Activated CD4-positive, alpha-beta memory T cell treated with anti-CD3 and anti-CD28 coated beads for 36 hours (primary cell): Measurements from ENCODE around the gene SPOCK2. TPM values are rescaled to one million over a fixed set of nuclear protein-coding genes. Genes with fewer than 3 reads are reported as not detected.
"Not testable (repeated sequence)": the region's sequence is repeated elsewhere in the genome, so short reads cannot be mapped to it uniquely, and the experiment has no call there.

Experiments used
- CTCF ChIA-PET: fragments of 350-600 bp; sonication (Branson Sonifier 250); formaldehyde crosslinking; loops from one replicate; lab custom pipeline; 2021; ENCODE audit warnings: antibody characterized with exemption, inconsistent platforms; lab: Charles Lee
- POLR2A ChIA-PET: fragments of 350-600 bp; sonication (Branson Sonifier 250); formaldehyde crosslinking; loops from one replicate; lab custom pipeline; 2021; ENCODE audit warnings: antibody characterized with exemption; lab: Charles Lee
- DNase-seq: peaks from one replicate; pipeline ENCODE4 v3.0.0-alpha.2; 2020
- H3K27ac Mint-ChIP-seq: one replicate; pipeline ENCODE4 v1.8.0; 2021; ENCODE audit warnings: mixed read lengths
- H3K27me3 Mint-ChIP-seq: one replicate; pipeline ENCODE4 v1.8.0; 2021; ENCODE audit warnings: mixed read lengths
- H3K36me3 Mint-ChIP-seq: one replicate; pipeline ENCODE4 v1.8.0; 2021; ENCODE audit warnings: mixed read lengths
- H3K4me1 Mint-ChIP-seq: one replicate; pipeline ENCODE4 v1.8.0; 2021; ENCODE audit warnings: low read depth, mixed read lengths
- H3K4me3 Mint-ChIP-seq: one replicate; pipeline ENCODE4 v1.8.0; 2021; ENCODE audit warnings: mild to moderate bottlenecking, mixed read lengths
- H3K9me3 Mint-ChIP-seq: one replicate; pipeline ENCODE4 v1.8.0; 2021; ENCODE audit warnings: mixed read lengths
- intact Hi-C: fragments of 100-400 bp; cut with micrococcal nuclease; formaldehyde crosslinking; loops from one replicate; pipeline ENCODE4 v1.15.1; 2023
- total RNA-seq, 2 experiments: library from RNA; stranded (reverse); gene quantifications; one replicate each; pipeline ENCODE4 v1.2.3, GENCODE V29; 2021

Gene SPOCK2, protein sequence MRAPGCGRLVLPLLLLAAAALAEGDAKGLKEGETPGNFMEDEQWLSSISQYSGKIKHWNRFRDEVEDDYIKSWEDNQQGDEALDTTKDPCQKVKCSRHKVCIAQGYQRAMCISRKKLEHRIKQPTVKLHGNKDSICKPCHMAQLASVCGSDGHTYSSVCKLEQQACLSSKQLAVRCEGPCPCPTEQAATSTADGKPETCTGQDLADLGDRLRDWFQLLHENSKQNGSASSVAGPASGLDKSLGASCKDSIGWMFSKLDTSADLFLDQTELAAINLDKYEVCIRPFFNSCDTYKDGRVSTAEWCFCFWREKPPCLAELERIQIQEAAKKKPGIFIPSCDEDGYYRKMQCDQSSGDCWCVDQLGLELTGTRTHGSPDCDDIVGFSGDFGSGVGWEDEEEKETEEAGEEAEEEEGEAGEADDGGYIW
- total RNA-seq: 100 to 1,000 TPM; 216 to 218 TPM

DNA sequence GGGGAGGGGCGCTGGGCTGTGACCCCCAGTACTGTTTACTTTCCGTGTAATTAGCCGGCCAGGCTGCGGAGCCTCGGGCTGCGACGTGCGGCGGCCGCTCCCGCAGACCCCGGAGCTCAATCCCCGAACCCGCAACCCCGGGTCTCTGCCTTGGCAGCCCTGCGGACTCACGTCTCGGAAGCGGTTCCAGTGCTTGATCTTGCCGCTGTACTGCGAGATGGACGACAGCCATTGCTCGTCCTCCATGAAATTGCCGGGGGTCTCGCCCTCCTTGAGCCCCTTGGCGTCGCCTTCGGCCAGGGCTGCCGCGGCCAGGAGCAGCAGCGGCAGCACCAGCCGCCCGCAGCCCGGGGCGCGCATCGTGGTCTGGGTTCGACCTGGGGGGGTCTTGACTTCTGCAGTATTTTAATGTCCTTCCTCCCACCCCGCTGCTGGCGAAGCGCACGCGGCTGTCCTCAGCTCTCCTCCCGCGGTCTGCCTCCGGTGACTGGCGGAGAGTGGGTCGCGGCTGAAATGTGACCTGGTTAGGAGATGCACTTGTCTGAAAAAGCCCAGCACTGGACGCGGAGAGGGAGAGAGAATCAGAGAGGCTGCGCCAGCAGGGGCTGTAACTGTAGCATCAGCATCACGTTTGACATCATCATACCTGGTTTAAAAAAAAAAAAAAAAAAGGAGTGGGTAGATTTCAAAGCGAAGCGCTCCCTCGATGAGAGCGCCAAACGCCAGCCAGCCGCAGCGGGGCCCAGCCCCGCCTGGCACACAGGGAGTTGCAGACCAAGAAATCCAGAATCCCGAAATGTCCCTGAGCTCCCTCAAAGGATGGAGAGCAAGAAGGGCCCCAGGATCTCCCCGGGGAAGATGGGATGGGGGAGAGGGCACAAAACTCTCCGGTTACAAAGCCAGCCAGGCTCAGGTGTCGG is at the start of gene SPOCK2:
TSS of gene SPOCK2 (minus strand) at position 583 of the 920 bp plus-strand sequence. CDS start at position 360, 223 bp downstream.
- H3K36me3 Mint-ChIP-seq: peaks cover 39% of the 10 kb centered on the region
- intact Hi-C loops: loop anchor here (1.0 to 5.0 kb wide), 8 partner anchors 8 to 361 kb away; partner anchors contain the start of genes ANAPC16, ASCC1 and PSAP
- POLR2A ChIA-PET: interaction anchor here (0.6 to 3.0 kb wide), 18 partner anchors 8 to 320 kb away, joined by 3 to 16 read pairs (median 4); partner anchors contain the start of genes ANAPC16, ASCC1 and DDIT4

DNA sequence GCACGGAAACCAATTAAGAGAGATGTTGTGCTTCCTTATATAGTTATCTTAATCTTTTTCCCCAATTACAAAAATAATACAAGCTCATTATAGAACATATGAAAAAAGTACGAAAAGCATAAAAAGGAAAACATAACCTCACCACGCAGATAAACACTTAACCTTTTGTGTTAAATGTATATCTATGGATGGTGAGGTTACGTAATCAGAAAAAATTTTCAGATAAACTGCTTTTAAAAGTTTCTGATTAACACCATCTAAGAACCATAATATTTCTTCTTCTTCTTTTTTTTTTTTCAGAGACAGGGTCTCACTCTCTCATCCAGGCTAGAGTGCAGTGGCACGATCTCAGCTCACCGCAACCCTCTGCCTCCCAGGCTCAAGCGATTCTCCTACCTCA is 49.2 kb upstream of the SPOCK2 start:
- CTCF ChIA-PET: interaction anchor here (1.2 kb wide), 1 partner anchor 199 kb away, joined by 3 read pairs; no protein-coding TSS in a partner anchor
- Mint-ChIP-seq H3K4me3 (no peak overlapping the region), H3K27me3 (no peaks in the 10 kb centered on the region), H3K27ac (no peak overlapping the region), H3K36me3 (peaks cover 14% of the 10 kb centered on the region), H3K4me1 (peaks cover 29% of the 10 kb centered on the region), H3K9me3 (no peaks in the 10 kb centered on the region)
- no peak for DNase-seq
- POLR2A ChIA-PET: interaction anchor here (0.6 kb wide), 1 partner anchor 202 kb away, joined by 3 read pairs; no protein-coding TSS in a partner anchor
- intact Hi-C loops: no loop called here

More for the DNA sequence above, at the start of gene SPOCK2:
- Mint-ChIP-seq H3K27me3 (no peaks in the 10 kb centered on the region), H3K4me3 (peak within 1 kb of the TSS; percentile 100), H3K4me1 (peaks cover 50% of the 10 kb centered on the region), H3K9me3 (no peaks in the 10 kb centered on the region), H3K27ac (peak within 1 kb of the TSS; percentile 99)
- CTCF ChIA-PET: interaction anchor here (1.2 to 2.8 kb wide), 7 partner anchors 20 to 249 kb away, joined by 3 to 14 read pairs (median 6); partner anchors contain the start of gene ASCC1
- peak; percentile 83 for DNase-seq

DNA sequence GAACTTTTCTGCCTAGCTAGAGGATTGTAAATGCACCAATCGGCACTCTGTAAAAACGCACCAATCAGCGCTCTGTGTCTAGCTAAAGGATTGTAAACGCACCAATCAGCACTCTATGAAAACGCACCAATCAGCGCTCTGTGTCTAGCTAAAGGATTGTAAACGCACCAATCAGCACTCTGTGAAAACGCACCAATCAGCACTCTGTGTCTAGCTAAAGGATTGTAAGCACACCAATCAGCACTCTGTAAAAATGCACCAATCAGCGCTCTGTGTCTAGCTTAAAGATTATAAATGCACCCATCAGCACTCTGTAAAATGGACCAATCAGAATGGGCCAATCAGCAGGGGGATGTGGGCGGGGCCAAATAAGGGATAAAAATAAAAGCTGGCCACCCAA is 47.9 kb upstream of the SPOCK2 start:
- H3K9me3 Mint-ChIP-seq, POLR2A ChIA-PET, H3K27me3 Mint-ChIP-seq, intact Hi-C loops, H3K4me3 Mint-ChIP-seq, DNase-seq, H3K27ac Mint-ChIP-seq: not testable (repeated sequence)
- H3K36me3 Mint-ChIP-seq: peaks cover 16% of the 10 kb centered on the region
- peaks cover 29% of the 10 kb centered on the region for H3K4me1 Mint-ChIP-seq
- CTCF ChIA-PET: interaction anchor here (1.1 to 1.6 kb wide), 2 partner anchors 10 to 201 kb away, joined by 3 to 6 read pairs; no protein-coding TSS in a partner anchor

DNA sequence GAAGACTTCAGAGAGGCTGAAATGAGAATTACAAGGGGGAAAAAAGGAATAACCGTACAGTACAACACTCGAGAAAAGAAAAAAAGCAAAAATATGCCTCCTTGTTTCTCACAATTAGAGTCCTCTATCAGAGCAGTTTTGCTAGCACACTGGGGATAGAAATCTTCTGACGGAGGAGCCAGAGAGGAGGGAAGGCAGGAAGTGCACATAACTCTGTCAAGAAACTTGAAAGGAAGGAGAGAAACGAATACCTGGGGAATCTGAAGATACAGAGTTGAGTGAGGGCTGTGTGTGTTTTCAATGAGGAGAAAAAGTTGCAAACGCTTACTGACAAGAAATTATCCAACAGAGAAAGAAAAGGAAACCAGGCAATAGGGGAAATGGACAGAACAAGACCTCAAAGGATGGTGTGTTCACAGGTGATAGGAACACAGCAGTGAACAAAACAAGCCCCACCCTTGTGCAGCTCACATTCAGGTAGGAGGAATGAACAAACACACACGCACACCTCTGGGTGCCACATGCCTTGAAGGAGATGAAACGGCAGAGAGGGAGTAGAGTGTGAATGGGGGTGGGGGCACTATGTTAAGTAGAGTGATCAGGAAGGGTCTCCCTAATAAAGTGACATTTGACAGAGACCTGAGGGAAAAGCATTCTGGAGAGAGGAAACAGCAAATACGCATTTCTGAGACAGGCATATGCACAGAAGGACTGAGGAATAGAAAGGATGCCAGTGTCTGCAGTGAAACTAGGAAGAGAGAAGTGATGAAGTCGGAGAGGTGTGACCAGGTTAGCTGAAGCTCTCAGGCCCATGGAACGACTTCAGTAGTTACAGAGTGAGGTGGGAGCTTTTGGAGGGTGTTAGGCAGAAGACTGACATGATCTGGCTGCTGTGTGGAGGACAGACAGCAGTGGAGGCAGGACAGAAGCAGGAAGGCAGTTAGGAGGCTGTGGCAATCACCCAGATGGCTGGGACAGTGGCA is 46.7 kb upstream of the SPOCK2 start:
- H3K4me3 Mint-ChIP-seq: no peak overlapping the region
- ChIA-PET CTCF (interaction anchor here (1.1 to 5.2 kb wide), 4 partner anchors 9 to 202 kb away, joined by 3 to 22 read pairs (median 5); no protein-coding TSS in a partner anchor), POLR2A (no interaction called here)

DNA sequence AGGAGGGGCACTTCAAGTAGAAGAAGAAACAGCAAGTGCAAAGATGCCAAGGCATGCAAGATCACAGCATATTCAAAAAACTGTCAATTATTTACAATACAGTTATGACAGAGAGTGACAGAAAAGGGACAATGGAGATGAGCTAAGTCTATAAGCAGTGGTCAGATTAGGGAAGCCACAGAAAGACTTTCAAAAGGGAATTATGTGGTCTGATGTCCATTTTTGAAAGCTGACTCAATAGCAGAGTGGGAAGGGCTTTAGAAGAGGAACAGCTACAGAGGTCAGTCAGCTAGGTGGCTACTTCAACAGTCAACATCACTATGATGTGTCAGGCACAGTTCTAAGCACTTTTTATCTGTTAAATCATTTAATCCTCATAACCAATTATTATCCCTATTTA is 45.2 kb upstream of the SPOCK2 start:
- Mint-ChIP-seq H3K36me3 (peaks cover 16% of the 10 kb centered on the region), H3K9me3 (no peaks in the 10 kb centered on the region), H3K4me3 (no peak overlapping the region), H3K27me3 (no peaks in the 10 kb centered on the region), H3K4me1 (peaks cover 26% of the 10 kb centered on the region), H3K27ac (no peak overlapping the region)
- intact Hi-C loops: loop anchor here (2.0 kb wide), 1 partner anchor 207 kb away; no protein-coding TSS in a partner anchor
- DNase-seq: no peak
- CTCF ChIA-PET: interaction anchor here (1.1 to 5.2 kb wide), 4 partner anchors 18 to 204 kb away, joined by 3 to 22 read pairs (median 8); no protein-coding TSS in a partner anchor
- POLR2A ChIA-PET: no interaction called here

More for the DNA sequence above, 46.7 kb upstream of the SPOCK2 start:
- H3K36me3 Mint-ChIP-seq: peaks cover 16% of the 10 kb centered on the region
- intact Hi-C loops: no loop called here
- H3K4me1 Mint-ChIP-seq: peaks cover 25% of the 10 kb centered on the region
- no peaks in the 10 kb centered on the region for H3K9me3 Mint-ChIP-seq
- H3K27me3 Mint-ChIP-seq: no peaks in the 10 kb centered on the region
- peak overlapping the region; percentile 53 for H3K27ac Mint-ChIP-seq
- DNase-seq: no peak

DNA sequence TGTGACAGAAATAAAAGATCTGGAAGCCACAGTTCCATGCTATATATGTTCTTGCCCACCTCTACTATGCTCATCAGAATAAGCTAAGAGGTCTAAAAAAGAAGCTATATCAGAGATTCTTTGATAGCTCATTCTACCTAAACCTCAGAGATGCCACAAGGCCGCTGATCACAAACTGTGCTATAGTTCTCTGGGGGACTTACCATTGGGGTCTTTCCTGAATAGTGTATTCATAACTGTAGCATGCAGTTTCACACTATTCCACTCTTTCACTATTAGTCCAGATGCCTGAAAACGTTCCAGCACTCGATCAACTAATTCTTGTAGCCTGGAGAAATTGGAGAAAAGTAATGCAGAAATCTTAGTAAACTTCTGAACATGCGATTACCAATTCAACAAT is 44.5 kb upstream of the SPOCK2 start:
- intact Hi-C loops: loop anchor here (2.0 kb wide), 1 partner anchor 208 kb away; no protein-coding TSS in a partner anchor
- Mint-ChIP-seq H3K27ac (no peak overlapping the region), H3K27me3 (no peaks in the 10 kb centered on the region), H3K4me3 (no peak overlapping the region), H3K36me3 (peaks cover 16% of the 10 kb centered on the region), H3K4me1 (peaks cover 26% of the 10 kb centered on the region), H3K9me3 (no peaks in the 10 kb centered on the region)
- POLR2A ChIA-PET: no interaction called here
- DNase-seq: no peak
- CTCF ChIA-PET: interaction anchor here (0.9 to 5.2 kb wide), 7 partner anchors 15 to 205 kb away, joined by 3 to 22 read pairs (median 4); no protein-coding TSS in a partner anchor

DNA sequence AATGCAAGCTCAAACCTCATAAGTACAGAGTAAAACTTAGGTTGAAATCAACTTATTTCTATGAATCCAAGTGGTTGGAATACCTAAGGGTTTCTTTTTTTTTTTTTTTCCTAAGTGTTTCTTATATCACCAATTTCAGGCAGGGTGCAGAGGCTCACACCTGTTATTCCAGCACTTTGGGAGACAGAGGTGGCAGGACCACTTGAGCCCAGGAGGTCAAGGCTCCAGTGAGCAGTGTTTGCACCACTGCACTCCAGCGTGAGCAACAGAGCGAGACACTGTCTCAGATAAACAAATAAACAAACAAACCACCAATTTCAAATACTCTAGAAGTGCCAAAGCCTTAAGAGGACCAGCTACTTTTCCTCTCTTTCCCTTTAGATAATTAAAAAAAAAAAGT is 39.2 kb upstream of the SPOCK2 start:
- intact Hi-C loops: loop anchor here (2.0 to 5.0 kb wide), 3 partner anchors 35 to 95 kb away; no protein-coding TSS in a partner anchor
- H3K36me3 Mint-ChIP-seq: peaks cover 10% of the 10 kb centered on the region
- no peak for DNase-seq
- H3K27me3 Mint-ChIP-seq: no peaks in the 10 kb centered on the region
- H3K4me1 Mint-ChIP-seq: peaks cover 22% of the 10 kb centered on the region
- no peak overlapping the region for H3K4me3 Mint-ChIP-seq
- no peaks in the 10 kb centered on the region for H3K9me3 Mint-ChIP-seq
- POLR2A ChIA-PET: no interaction called here
- CTCF ChIA-PET: interaction anchor here (0.6 to 6.8 kb wide), 11 partner anchors 9 to 231 kb away, joined by 3 to 58 read pairs (median 6); partner anchors contain the start of genes ANAPC16 and ASCC1
- no peak overlapping the region for H3K27ac Mint-ChIP-seq

DNA sequence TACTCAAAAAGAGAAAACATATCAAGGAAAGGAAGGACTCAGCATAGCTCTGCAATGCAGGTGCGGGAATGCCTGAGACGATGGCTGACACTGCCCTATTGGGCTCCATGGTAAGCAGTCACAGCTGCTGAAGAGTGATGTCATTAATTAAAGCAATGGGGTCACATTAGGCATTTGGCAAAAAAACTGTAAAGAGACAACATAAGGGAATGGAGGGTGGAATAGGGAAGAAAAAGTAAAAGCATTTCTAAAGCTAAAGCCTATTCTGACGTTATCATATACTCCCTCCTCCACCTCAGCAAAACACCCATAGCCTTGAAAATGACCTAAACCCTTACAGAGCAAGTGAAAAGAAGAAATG is 38.5 kb upstream of the SPOCK2 start:
- POLR2A ChIA-PET: interaction anchor here (0.9 to 1.2 kb wide), 2 partner anchors 66 to 207 kb away, joined by 3 to 4 read pairs; no protein-coding TSS in a partner anchor
- no peak overlapping the region for H3K4me3 Mint-ChIP-seq
- peaks cover 8% of the 10 kb centered on the region for H3K36me3 Mint-ChIP-seq
- CTCF ChIA-PET: interaction anchor here (0.7 to 6.8 kb wide), 20 partner anchors 9 to 230 kb away, joined by 3 to 58 read pairs (median 6); partner anchors contain the start of genes ANAPC16, ASCC1, DDIT4 and SPOCK2
- no peak for DNase-seq
- H3K27me3 Mint-ChIP-seq: no peaks in the 10 kb centered on the region
- intact Hi-C loops: loop anchor here (2.0 to 5.0 kb wide), 3 partner anchors 35 to 96 kb away; no protein-coding TSS in a partner anchor
- H3K9me3 Mint-ChIP-seq: no peaks in the 10 kb centered on the region
- H3K4me1 Mint-ChIP-seq: peaks cover 30% of the 10 kb centered on the region
- peak overlapping the region; percentile 6 for H3K27ac Mint-ChIP-seq

DNA sequence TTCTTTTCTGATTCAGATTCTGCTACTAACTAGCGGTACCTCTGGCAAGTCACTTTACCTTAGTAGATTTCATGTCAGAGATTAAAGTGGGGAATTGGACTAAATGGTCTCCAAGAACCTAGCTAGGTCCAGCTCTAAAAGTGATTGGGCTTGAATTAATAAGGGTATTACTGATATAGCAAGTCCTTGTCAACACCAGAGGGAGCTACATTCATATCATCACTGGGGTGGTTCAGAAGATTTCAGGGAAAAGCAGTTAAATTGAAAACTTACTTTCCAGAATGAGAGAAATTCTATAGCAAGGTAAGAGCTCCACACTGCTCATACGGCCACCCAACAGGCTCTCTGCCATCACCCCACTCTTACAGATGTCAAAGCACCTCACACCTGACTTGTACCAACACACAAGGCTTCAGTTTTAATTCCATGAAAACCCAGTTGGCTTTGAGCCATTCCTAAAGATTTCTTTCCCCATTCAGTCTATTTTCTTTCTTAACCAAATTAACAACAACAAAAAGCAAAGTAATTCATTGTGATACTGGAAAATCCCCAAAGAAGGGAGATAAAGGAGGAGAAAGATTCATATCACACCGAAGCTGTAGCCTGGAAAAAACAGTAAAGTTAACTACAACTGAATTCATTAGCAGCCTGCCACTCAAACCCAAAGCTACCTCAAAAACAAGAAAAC is 38.0 kb upstream of the SPOCK2 start:
- POLR2A ChIA-PET: interaction anchor here (0.8 to 1.2 kb wide), 3 partner anchors 36 to 207 kb away, joined by 3 to 4 read pairs (median 3); no protein-coding TSS in a partner anchor
- DNase-seq: no peak
- Mint-ChIP-seq H3K4me1 (peaks cover 34% of the 10 kb centered on the region), H3K36me3 (peaks cover 8% of the 10 kb centered on the region), H3K4me3 (no peak overlapping the region), H3K27me3 (no peaks in the 10 kb centered on the region), H3K9me3 (no peaks in the 10 kb centered on the region), H3K27ac (peak overlapping the region; percentile 6)
- CTCF ChIA-PET: interaction anchor here (0.7 to 6.8 kb wide), 25 partner anchors 10 to 230 kb away, joined by 3 to 58 read pairs (median 5); partner anchors contain the start of genes ANAPC16, ASCC1, DDIT4 and SPOCK2
- intact Hi-C loops: loop anchor here (2.0 to 5.0 kb wide), 3 partner anchors 36 to 96 kb away; no protein-coding TSS in a partner anchor
